HG02759 (cell line): ENCODE data around the gene SLC39A11.
"Not testable (repeated sequence)": the region's sequence is repeated elsewhere in the genome, so short reads cannot be mapped to it uniquely, and the experiment has no call there.

Experiments
- ATAC-seq: cut with Tn5 transposase; IDR thresholded peaks from one replicate; pipeline ENCODE4 v1.9.1; 2021; ENCODE audit warnings: mild to moderate bottlenecking, moderate library complexity; ENCODE audit not compliant: unreplicated experiment

The SLC39A11 gene

DNA sequence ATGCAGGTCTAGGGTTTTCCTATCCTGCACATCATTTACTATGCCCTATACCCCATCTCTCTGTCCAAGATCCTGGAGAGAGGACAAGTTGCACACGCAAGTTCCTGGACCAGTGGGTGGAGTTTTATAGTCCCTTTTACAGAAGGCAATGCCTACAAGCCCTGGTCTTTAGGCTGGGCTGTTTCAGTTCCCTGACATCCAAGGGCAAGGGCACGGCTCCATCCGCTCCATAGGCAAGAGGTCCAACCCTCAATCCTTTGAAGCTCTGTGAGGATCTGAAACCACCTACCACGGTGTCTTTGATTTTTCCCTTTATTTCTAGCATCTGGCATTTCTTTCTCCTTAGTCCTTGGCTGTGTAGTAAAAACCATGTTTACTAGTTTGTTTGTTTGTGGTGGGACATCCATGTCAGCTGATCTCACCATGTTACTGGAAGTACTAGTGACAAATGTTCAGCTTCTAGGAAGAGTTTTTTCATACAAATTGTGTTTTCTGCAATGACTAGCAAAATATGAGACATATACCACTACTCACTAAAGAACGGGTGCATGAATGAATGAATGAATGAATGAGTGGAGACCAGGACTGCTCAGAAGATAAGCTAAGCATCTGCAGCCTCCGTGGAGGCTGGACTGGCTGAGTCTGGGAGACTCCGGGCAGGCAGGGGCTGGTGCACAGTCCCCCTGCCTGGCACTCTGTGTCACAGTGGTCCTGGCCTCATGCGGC is 359.4 kb downstream of the SLC39A11 start:
- no peak for ATAC-seq

DNA sequence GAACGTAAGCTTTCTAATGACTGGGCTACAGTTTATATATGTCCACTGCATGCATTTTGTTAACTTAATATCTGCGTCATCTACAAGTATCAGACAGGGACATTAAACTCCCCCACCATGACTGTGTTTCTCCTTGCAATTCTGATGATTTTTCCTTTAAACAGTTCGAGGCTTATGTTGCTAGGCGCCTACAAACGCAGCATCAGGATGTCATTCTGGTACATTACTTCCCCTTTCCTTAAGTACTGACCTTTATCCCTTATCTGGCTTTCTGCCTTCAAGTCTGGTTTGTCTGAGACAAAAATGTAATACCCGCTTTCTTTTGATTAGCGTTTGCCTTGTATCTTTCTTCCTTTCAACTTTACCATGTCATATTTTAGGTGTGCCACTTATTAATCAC is 362.4 kb downstream of the SLC39A11 start:
- ATAC-seq: no peak

DNA sequence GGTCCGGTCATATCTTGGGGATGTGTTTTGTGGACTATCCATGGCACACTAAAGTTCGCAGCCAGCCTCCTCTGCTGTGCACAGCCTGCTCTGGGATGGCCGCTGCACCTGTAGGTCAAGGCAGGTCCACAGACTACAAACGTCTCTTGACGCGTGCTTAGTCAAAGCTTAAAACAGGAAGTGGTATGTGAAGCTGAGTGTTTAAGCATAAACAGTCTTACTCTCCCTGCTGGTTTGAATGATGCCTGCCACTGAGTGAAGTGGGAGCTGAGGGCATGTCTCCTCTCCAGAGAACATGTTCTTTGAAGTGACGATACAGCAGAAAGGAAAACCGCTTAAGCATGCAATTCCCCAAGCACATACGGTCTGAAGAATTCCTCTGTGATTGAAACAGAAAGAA is 365.6 kb downstream of the SLC39A11 start:
- ATAC-seq: peak; percentile 92

DNA sequence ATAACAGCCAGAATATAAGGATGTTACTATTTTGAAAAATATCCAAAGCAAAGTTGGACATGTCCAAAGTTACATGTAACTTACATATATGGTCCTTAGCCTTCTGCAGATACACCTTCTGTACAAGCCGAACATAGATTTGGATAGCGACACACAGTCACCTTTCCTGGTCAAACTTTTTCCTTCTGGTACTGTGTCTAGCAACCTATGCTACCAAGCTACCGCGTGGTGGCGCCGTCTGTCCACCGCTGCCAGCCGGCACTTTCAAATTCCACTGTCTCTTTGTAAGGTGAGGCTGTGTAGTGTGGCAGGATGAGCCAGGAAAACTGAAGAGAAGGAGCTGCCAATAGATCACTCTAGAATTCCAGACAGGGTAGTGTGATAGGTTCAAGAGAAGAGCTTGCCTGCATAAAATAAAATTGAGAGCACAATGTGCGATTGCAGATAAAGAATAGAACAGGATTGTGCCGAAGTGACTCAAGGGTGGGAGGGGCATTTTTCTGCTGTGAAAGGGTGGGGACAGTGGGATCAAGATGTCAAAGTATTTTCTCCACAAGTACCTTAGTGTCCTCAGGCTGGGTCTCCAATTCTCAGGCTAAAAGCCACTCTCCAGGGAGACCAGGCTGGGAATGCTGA is 366.9 kb downstream of the SLC39A11 start:
- peak; percentile 30 for ATAC-seq

DNA sequence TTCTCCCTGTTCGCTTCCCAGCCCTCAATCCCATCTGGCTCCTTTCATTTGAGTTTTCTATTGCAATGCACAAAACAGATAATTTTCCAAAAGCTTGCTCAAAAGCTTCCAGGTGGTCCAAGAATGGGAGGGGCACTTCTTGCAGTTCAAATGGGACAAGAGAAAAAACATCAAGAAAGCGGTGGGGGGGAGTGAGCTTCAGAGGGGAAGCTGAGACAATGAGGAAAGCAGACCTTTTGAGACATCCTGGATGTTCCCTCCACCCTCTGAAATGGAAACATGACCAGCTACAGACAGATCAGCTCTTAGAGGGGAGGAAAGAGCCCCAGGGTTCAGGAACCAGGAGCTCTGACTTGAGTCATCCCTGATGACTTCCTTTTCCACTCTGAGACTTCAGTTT is 368.2 kb downstream of the SLC39A11 start:
- ATAC-seq: no peak

DNA sequence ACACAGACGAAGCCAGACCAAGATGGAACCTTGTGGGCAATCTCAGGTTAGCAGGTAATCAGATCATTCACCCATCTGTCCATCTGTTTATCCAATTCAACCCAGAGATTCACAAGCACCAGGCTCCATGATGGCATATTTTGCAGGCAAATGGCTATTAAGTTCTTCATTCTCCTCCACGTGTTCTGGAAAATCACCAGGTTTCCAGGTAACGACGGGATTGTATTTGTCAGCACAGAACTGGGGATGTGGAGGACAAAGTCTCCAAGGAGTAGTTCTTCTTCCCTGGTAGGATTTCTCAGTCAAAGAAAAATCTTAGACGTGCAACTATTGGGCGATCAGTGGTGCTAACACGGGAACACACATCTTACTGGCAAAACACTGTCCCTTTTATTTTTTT is 368.8 kb downstream of the SLC39A11 start:
- no peak for ATAC-seq

DNA sequence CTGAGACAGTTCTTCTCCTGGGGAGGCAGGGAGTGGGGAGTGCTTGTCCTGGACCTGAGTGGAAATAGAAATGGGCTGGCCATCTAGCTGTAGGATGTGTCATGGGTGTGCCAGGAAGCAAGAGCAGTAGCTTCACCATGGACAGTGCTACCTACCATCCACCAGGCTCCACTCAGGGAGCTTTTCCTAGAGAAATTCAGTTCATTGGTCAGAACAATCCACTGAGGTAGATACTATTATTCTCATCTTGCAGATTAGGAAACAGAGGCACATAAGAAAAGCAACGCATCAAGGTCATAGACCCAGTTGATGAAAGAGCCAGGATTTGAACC is 372.0 kb downstream of the SLC39A11 start:
- no peak for ATAC-seq

DNA sequence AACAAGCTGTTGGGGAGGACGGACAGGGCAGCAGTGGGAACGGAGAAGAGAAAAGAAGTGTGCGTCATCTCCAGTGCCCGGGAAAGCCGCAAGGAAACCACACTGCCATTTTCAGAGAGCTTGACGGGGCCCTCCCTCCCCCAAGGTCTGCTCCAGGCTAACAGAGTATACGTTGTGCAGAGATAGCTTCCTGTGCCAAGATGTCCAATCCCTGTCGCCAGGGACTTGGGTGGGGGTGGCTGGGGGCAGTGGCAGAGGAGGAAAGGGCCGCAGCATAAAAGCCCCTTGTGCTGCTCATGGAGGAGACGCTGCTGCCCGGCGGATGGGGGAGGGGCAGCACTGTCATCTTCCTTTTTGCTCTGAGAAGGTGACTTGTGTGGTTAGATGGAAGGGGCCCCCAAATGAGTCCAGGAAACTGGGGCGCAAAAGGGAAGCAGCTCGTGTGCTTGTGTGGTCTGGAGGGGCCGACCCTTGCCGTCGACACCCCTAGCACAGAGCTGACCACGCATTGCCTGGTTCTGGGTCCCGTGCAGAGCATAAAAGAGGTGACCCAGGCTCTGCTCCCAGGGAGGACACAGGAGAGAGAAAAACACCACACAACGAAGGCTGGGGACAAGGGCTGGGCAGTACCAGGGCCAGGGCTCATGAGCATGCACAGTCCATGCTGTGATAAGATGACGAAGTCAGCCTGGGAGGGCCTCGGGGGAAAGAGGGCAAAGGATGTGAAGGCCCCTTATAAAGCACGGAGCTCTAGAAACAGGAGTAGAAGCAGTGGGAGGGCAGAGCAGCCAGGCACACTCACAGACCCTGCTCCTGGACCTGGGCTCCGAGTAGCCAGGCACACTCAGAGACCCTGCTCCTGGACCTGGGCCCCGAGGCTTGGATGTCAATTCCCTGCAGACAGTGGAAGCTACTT is 372.7 kb downstream of the SLC39A11 start:
- no peak for ATAC-seq

DNA sequence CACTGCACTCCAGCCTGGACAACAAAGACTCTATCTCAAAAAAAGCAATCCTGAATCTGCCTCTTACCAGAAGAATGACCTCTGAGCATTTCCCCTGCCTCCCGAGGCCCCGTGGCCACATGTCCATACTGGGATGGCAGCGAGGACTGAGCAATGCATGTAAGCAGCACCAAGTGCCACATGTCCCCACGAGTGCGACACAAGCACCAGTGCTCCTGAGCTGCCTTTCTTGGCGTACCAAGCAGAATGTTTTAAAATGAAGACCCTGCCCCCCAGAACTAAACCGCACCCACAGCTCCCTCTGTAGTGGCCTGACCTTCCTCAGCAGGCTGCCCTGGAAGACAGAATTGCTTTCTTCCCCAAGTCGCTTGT is 373.3 kb downstream of the SLC39A11 start:
- ATAC-seq: no peak

DNA sequence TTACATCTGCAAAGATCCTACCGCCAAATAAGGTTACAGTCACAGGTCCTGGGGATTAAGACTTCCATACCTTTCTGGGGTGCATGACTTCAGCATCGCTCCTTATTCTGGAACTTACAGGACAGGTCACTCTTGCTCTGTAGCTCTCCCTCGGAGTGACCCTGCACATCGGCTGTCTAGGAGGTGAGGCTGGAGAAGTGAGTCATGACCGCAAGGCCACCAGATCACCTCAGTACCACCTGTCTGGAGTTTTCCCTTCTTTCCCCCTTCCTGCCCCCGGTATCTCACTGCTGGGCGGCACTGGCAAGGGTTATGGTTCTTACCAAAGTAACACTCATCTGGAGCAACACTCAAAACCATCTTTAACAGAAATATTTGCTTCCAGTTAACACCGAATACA is 374.8 kb downstream of the SLC39A11 start:
- ATAC-seq: no peak

DNA sequence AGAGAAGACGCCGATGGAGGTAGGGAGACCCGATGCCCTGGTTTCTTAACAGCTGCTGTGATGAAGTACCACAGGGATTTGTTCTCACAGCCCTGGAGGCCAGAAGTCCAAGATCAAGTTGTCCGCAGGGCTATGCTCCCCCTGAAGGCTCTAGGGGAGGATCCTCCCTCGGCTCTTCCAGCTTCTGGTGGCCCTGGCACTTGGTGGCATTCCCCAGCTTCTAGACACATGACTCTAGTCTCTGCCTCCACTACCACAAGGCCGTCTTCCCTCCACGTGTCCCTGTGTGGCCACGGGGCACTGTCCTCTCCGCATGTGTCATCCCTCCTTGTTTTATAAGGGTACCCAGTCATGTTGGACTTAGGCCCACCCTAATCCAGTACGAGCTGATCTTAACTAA is 375.2 kb downstream of the SLC39A11 start:
- no peak for ATAC-seq

DNA sequence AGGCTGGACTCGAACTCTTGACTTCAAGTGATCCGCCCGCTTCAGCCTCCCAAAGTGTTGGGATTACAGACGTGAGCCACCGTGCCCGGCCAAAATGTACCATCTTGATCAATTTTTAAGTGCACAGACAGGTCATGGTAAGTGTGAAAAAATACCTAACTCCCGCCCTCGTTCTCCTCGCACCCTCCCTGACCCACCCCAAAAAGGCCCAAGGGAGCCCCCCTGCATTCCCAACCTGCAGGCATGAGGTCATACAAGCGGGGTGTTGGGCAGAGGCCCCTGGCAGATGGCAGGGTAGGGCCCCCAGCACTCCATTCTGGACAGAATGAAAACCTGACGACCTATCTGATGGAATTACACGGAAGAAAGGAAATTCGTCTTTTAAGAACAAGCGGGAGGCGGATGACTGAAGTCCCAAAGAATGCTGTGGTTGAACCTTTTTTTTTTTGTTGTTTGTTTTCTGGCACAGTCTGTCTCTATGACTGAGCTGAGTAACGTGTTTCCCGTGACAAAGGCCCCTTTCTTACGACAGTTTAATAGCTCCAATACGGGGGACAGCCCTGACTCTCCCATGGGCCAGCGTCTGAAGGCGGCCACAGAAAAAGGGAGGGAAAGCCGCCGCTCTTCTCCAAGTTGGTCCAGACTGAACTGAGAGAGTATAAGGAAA is 376.4 kb downstream of the SLC39A11 start:
- no peak for ATAC-seq

DNA sequence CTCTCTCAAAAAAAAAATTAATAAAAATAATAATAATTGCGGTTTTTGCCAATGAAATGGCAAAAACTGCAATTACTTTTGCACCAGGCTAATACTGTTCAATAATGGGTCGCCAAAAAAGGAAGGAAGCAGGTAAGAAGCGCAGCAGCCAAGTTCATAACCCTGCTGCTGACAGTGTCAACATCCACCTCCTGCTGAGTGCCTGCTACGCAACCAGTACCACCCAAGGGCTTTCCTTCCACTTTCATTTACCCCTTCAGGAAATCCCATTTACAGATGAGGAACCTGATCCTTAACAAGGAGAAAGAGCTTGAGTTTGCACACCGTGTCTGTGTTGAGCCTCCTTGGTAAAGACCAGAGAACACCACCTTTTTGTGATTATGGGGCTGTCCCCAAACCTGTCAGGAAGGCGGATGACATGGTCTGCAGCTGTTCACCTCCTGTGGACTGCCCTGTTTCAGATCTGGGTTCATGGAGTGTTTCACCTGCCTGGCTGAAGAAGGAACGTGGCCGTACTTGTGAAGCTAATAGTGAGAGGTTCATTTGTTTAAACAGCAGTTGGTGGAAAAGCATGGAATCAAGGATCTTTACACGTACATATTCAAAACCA is 378.0 kb downstream of the SLC39A11 start:
- ATAC-seq: no peak

DNA sequence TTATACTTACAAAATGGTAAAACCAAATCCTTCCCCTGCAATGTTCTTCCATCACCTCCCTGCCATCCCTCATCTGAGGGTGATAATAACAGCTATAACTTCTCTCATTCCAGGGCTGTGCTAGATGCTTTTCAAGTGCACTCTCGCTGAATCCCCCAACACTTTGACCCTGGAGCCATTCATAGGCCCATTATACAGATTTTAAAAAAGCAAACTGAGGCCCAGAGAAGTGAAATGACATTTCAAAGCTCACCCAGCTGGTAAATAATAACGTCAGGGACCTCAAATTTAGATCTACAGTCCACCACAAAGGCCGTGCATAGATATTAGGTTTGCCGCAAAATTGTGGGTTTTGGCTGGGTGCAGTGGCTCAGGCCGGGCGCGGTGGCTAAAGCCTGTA is 378.8 kb downstream of the SLC39A11 start:
- no peak for ATAC-seq

DNA sequence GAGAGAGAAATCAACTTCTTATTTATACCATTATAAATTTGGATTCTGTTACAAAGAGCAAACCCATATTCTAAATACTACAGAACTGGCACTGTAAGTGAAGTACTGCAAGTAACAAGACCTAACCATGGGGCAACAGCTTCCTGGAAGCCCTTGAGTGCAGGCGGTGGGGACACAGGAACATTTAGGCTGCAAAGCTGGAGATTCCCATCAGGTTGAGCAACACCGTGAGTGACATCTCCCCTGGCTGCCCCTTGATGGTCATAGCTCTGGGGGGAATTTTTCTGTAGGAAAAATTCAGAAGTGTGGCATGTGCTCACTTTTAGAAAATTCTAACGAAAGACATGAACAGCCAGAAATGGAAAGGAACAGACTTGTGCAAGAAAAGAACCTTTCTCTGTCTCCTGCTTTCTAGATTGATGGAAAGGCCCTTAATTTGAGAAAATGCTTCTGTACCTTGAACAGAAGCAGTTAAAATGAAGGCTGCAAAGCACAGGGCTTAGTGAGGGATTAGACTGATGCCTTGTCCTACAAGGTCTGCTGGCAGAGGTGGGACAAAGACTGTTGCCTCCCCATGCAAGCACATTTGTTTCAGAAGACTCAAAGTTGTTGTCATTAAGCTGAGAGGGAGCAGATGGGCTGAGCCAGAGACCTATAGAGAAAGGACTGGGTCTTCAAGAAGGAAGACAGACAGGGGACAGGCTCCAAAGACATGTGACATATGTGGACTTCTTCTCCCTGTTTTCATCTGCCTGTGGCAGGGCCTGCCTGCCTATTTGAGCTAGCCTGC is 380.8 kb downstream of the SLC39A11 start:
- ATAC-seq: no peak

DNA sequence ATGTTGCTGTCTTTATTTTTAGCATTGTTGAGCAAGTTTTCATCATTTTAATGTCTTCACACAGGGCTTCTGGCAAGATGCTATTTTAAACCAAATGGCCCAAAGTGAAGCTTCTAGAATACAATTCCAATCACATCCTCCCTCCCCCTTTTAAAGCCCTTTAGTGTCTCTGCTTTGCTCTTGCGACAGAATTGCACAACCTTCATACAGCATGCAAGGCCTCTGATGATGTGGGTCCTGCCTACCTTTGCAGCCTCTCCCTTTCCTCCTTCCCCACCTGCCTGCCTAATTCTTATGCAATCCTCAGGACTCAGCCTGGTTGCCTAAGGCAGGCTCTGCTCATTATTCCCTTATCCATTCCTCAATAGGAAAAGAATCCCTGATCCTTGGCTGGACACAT is 381.7 kb downstream of the SLC39A11 start:
- ATAC-seq: no peak

DNA sequence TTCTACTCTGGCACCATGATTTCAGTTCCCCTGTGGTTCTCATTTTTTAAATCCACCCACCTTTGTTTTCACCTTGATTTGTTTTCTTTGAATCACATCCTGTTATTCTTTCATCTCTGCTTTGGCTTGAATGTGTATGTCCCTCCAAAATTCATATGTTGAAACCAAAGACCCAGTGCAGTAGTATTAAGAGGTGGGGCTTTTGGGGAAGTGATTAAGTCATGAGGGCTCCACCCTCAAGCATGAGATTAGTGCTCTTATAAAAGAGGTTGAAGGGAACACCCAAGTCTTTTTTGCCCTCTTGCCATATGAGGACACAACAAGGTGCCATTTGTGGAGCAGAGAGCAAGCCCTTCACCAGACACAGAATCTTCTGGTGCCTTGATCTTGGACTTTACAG is 382.3 kb downstream of the SLC39A11 start:
- no peak for ATAC-seq

DNA sequence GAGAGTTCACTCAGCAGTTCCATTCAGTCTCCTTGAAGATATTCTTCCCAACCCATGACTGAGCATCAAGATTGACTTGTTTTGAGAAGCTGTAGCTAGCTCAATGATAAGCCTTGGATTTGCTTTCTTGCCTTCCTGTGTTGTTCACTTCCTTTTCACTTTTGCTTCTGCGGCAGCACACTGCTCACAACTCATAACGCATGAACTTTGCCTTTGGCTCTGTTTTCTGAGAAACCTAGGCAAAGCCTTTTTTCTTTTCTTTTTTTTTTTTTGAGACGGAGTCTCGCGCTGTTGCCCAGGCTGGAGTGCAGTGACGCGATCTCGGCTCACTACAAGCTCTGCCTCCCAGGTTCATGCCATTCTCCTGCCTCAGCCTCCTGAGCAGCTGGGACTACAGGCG is 383.8 kb downstream of the SLC39A11 start:
- ATAC-seq: not testable (repeated sequence)

DNA sequence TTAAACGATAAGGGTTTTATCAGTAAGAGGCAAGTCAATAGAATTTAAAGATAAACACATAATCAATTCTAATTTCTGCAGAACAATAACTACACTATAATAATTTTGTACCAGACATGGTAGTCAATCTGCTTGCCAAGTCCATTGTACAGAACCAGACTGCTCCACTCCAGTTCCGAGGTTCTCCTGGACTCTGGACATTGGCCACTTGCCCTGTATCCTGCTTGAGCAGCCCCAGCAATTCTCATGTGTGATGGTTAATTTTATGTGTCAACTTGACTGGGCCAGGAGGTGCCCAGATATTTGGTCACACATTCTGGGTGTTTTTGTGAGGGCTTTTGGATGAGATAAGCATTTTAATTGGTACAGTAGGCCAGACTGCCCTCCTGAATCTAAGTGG is 384.6 kb downstream of the SLC39A11 start:
- ATAC-seq: no peak

DNA sequence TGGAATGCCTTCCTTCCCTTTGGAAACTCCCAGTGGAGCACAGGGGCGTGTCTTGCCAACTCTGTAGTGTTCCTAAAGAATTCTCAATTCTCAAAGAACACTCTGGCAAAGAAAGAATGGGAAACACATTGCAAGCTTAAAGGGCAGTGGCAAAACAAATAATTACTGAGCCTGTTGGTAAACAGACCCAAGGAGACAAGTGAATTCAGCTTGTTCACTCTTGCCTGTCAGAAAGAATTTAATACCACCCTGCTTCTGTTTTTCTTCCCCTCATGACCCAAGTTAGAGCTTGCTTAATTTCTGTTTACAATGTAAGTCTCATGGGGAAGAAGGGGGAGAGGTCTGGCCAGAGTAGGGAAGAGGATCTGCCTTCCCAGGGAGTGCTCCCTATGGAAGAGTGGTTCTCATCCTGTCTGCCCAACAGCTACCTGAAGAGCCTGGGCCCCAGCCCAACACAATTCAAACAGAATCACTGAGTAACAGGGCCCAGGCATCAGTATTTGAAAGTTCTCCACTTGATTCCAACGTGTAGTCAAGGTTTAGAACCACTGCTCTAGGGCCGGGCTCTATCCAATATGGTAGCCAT is 386.0 kb downstream of the SLC39A11 start:
- peak; percentile 28 for ATAC-seq
